ENCODE results near the gene TMEM94. TPM values are rescaled to one million over a fixed set of nuclear protein-coding genes. Genes with fewer than 3 reads are reported as not detected.
A peak's percentile ranks its signal among the peaks of the same experiment; 100 is the strongest.

TMEM94 gene
- total and polyA plus RNA-seq, 12 donors: 25.6 to 66.7 (median 41.3) TPM

DNA sequence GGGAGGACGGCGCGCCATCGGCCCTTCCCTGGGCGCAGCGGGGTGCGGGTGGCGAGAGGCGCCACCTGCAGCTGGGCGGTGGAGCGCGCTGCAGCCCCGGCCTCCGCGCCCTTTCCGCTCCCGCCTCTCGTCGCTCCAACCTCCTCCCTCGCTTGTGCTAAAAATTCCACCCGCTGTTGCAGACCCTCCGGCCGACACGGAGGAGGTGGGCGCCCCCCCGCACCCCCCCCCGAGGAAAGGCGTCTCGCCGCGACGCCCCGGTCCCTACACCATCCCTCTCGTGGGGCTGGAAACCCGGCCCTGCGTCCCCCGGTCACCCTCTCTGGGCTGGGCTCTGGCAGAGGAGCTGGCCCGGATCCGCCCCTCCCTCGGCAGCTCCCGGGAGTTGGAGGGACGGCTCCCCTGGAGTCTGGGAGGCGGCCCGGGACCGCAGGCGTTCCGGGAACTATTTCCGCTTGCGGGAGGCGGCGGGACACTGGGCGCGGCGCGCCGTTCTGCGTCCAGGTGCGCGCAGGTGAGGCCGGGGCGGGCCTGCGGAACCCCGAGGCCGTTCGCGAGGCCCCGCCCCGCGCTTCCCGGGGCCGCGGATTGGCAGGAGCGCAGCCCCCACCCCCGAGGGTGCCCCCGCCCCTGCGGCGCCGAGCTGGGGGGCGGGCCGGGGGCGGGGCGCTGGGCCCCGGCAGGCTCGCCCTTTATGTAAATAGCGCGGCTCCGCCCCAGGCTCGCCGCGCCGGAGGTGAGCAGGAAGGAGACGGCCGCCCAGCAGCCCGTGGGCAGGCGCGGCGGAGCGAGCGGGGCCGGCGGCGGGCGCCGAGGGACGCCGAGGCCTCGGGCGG is 68.8 kb downstream of the TMEM94 start, which contains the start of gene LLGL2:
Gene LLGL2 (plus strand): TSS at position 728 of the 836 bp plus-strand sequence. CDS start 17,730 bp downstream, outside the sequence.
- Histone ChIP-seq H3K27ac (peak within 1 kb of the TSS in 9 of 10 donors; percentile 26 to 78 (median 64)), H3K27me3 (peaks cover 0 to 18% (median 0%) of the 10 kb centered on the region in 7 donors), H3K4me1 (peaks cover 0 to 23% (median 16%) of the 10 kb centered on the region in 9 donors), H3K4me3 (peak within 1 kb of the TSS; percentile 7 to 80 (median 68)), H3K9me3 (no peaks in the 10 kb centered on the region), H3K36me3 (peaks cover 0 to 22% (median 3%) of the 10 kb centered on the region in 9 donors)
- DNase-seq (peak in 1 of 2 donors; percentile 75), ATAC-seq (peak; percentile 81 to 92 (median 86))
- 1% methylated on average over 81 to 107 of the region's 108 CpGs for WGBS, 2 donors
- TF ChIP-seq, protein P1, sequence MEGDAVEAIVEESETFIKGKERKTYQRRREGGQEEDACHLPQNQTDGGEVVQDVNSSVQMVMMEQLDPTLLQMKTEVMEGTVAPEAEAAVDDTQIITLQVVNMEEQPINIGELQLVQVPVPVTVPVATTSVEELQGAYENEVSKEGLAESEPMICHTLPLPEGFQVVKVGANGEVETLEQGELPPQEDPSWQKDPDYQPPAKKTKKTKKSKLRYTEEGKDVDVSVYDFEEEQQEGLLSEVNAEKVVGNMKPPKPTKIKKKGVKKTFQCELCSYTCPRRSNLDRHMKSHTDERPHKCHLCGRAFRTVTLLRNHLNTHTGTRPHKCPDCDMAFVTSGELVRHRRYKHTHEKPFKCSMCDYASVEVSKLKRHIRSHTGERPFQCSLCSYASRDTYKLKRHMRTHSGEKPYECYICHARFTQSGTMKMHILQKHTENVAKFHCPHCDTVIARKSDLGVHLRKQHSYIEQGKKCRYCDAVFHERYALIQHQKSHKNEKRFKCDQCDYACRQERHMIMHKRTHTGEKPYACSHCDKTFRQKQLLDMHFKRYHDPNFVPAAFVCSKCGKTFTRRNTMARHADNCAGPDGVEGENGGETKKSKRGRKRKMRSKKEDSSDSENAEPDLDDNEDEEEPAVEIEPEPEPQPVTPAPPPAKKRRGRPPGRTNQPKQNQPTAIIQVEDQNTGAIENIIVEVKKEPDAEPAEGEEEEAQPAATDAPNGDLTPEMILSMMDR (IDR thresholded peaks at IDR 0.05): peak; percentile 15 to 74 (median 49)
- intact Hi-C loops (cut with DNase I): loop anchor here in 3 of 10 donors (2.0 to 5.0 kb wide), 3 partner anchors 57 to 98 kb away; no protein-coding TSS in a partner anchor

DNA sequence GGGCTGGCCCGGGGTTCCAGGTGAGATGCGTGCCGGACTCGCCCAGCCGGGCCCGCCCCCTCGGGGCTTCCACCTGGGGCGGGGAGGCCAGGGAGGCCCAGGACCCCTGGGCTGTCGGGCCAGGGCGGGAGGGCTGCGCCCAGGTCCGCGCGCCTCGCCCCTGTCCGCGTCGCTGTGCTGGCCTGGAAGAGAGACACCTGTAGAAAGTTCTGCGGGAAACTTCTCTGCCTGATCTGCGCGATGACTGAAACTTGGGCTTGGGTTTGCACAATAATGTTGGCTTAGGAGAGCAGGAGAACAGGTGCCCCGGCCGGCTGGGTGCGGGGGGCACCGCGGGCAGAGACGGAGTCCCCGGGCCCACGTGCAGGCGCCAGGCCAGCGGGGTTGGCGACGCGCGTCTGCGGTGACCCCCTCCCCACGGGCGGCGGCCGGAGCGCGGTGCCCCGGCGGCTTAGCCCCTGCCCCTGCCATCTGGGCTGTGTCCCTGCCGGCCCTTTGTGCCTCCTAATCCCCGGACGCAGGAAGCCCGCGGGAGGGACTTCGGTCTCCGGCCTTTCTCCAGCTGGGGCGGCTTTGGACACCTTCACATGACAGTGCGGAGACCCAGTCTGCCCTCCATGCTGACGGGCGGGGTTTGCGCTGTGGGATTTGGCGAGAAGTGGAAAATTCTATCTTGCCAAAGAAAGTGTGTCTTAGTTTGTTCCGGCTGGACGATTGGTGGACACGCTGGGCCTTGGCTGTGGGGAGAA is 69.5 kb downstream of the TMEM94 start:
- peaks cover 0 to 18% (median 0%) of the 10 kb centered on the region in 9 donors for H3K36me3 ChIP-seq
- intact Hi-C loops (cut with DNase I): loop anchor here in 3 of 10 donors (2.0 to 5.0 kb wide), 3 partner anchors 56 to 99 kb away; no protein-coding TSS in a partner anchor
- 4 to 5% methylated on average over 53 to 60 of the region's 60 CpGs for WGBS, 2 donors
- ATAC-seq (peak in 1 of 8 donors; percentile 1), DNase-seq (no peak)
- H3K27ac ChIP-seq: peak overlapping the region in 8 of 10 donors; percentile 26 to 78 (median 64)
- H3K27me3 ChIP-seq: peaks cover 0 to 18% (median 0%) of the 10 kb centered on the region in 7 donors
- H3K9me3 ChIP-seq: no peaks in the 10 kb centered on the region
- TF ChIP-seq, protein P1 (IDR thresholded peaks at IDR 0.05): no peak
- H3K4me3 ChIP-seq: peak overlapping the region; percentile 7 to 80 (median 68)
- peaks cover 0 to 23% (median 16%) of the 10 kb centered on the region in 9 donors for H3K4me1 ChIP-seq

DNA sequence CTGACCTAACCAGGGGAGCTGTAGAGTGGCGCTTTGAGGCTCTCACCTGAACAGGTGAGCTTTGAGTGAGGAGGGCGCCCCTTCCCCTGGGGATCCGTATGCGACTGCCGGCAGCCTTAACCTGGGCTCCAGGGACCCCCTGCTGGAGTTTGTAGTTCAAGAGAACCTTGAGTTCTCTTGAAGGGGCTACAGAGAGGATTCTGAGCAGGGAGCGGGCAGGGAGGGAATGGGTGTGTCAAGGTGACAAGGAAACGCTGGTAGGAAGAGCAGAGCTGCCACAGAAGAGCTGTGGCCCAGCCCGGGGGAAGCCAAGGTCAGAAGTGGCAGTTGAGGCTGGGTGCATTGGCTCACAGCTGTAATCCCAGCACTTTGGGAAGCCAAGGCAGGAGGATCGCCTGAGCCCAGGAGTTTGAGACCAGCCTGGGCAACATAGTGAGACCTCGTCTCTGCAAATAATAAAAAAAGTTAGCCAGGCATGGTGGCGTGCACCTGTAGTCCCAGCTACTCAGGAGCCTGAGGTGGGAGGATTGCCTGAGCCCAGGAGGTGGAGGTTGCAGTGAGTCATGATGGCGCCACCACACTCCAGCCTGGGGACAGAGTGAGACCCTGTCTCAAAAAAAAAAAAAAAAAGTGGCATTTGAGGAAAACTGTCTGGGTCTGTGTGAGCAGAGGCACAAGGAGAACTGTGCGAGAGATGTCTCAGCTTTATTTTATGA is 70.3 kb downstream of the TMEM94 start:
- peaks cover 0 to 18% (median 0%) of the 10 kb centered on the region in 7 donors for H3K27me3 ChIP-seq
- TF ChIP-seq, protein P1 (IDR thresholded peaks at IDR 0.05): no peak
- peak overlapping the region in 8 of 10 donors; percentile 55 to 80 (median 70) for H3K4me3 ChIP-seq
- no peak overlapping the region for H3K27ac ChIP-seq
- intact Hi-C loops (cut with DNase I): loop anchor here in 1 of 10 donors (5.0 kb wide), 1 partner anchor 56 kb away; no protein-coding TSS in a partner anchor
- H3K4me1 ChIP-seq: peaks cover 0 to 23% (median 16%) of the 10 kb centered on the region in 9 donors
- DNase-seq (no peak), ATAC-seq (no peak)
- WGBS, 2 donors: 70% methylated on average over 13 of the region's 13 CpGs
- H3K9me3 ChIP-seq: no peaks in the 10 kb centered on the region
- H3K36me3 ChIP-seq: peaks cover 0 to 11% (median 0%) of the 10 kb centered on the region in 9 donors
